ENCODE data around the gene AGMAT. TPM values are rescaled to one million over a fixed set of nuclear protein-coding genes. Genes with fewer than 3 reads are reported as not detected.

AGMAT gene
- total and polyA plus RNA-seq, 2 of the 13 experiments (the other 11 are each of a cell fraction or from before 2014, with no cell fraction given) = 59.1 to 174 TPM

DNA sequence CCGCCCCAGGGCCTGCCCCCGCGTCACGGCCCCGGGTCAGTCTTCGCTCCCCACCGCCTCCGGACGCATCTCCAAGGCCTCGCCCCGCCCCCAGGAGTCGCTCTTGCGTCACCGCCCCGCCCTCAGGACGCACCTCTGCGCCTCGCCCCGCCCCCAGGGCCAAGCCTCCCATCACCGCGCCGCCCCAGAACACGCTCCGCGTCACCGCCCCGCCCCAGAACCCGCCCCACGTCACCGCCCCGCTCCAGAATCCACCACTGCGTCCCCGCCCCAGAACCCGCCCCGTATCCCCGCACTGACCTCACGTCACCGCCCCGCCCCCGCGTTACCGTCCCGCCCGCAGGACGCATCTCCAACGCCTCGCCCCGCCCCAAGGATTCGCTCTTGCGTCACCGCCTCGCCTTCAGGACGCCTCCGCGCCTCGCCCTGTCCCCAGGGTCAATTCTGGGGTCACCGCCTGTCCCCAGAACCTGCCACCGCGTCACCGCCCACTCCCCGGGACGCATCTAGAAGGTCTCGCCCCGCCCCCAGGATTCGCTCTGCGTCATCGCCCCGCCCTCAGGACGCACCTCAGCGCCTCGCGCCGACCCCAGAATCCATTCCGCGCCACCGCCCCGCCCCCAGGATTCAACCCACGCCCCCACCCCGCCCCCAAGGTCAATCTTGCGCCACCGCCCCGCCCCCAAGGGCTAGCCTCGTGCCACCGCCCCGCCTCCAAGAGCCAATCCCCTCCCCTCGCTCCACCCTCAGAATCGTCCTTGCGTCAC lies 60.4 kb downstream of the AGMAT start (continued):
- no peak for TF ChIP-seq SNRNP70 (IDR thresholded peaks at IDR 0.05; ENCODE audit: low read depth, low read length)
- TF ChIP-seq FOSL2 (CRISPR knock-in tag; IDR thresholded peaks at IDR 0.05) = peak; percentile 3; the same call in 1 of the 2 replicates
- peak; percentile 89 for TF ChIP-seq CREB1 (IDR thresholded peaks at IDR 0.05)
- TF ChIP-seq CREB1 (CRISPR knock-in tag; IDR thresholded peaks at IDR 0.05) = peak; percentile 87
- TF ChIP-seq ZNF264 (CRISPR knock-in tag; IDR thresholded peaks at IDR 0.05) = no peak
- no peak for TF ChIP-seq FOXK1 (CRISPR knock-in tag; IDR thresholded peaks at IDR 0.05; ENCODE audit: borderline replicate concordance, low read depth)
- no peak for TF ChIP-seq ZFYVE20 (CRISPR knock-in tag; IDR thresholded peaks at IDR 0.05; ENCODE audit: borderline replicate concordance, low read depth)
- TF ChIP-seq ISL2 (CRISPR knock-in tag; IDR thresholded peaks at IDR 0.05) = no peak
- TF ChIP-seq, protein P1, sequence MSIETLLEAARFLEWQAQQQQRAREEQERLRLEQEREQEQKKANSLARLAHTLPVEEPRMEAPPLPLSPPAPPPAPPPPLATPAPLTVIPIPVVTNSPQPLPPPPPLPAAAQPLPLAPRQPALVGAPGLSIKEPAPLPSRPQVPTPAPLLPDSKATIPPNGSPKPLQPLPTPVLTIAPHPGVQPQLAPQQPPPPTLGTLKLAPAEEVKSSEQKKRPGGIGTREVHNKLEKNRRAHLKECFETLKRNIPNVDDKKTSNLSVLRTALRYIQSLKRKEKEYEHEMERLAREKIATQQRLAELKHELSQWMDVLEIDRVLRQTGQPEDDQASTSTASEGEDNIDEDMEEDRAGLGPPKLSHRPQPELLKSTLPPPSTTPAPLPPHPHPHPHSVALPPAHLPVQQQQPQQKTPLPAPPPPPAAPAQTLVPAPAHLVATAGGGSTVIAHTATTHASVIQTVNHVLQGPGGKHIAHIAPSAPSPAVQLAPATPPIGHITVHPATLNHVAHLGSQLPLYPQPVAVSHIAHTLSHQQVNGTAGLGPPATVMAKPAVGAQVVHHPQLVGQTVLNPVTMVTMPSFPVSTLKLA (IDR thresholded peaks at IDR 0.05) = no peak
- peak; percentile 90 for TF ChIP-seq GMEB1 (CRISPR knock-in tag; IDR thresholded peaks at IDR 0.05; ENCODE audit: borderline replicate concordance)
- TF ChIP-seq PBX3 (CRISPR knock-in tag; IDR thresholded peaks at IDR 0.05; ENCODE audit: borderline replicate concordance) = no peak
- TF ChIP-seq ZNF326 (CRISPR knock-in tag; IDR thresholded peaks at IDR 0.05; ENCODE audit: borderline replicate concordance) = no peak
- peak; percentile 68 for TF ChIP-seq RBFOX2 (IDR thresholded peaks at IDR 0.05; ENCODE audit: low read depth, low read length)
- no peak for TF ChIP-seq NFKB2 (CRISPR knock-in tag; IDR thresholded peaks at IDR 0.05; ENCODE audit: borderline replicate concordance)
- TF ChIP-seq DNMT1 (CRISPR knock-in tag; IDR thresholded peaks at IDR 0.05) = no peak
- no peak for TF ChIP-seq CHD4 (IDR thresholded peaks at IDR 0.05; ENCODE audit: borderline replicate concordance, low read length)
- TF ChIP-seq ZNF615 (CRISPR knock-in tag; IDR thresholded peaks at IDR 0.05; ENCODE audit: borderline replicate concordance) = no peak
- TF ChIP-seq, protein P2, sequence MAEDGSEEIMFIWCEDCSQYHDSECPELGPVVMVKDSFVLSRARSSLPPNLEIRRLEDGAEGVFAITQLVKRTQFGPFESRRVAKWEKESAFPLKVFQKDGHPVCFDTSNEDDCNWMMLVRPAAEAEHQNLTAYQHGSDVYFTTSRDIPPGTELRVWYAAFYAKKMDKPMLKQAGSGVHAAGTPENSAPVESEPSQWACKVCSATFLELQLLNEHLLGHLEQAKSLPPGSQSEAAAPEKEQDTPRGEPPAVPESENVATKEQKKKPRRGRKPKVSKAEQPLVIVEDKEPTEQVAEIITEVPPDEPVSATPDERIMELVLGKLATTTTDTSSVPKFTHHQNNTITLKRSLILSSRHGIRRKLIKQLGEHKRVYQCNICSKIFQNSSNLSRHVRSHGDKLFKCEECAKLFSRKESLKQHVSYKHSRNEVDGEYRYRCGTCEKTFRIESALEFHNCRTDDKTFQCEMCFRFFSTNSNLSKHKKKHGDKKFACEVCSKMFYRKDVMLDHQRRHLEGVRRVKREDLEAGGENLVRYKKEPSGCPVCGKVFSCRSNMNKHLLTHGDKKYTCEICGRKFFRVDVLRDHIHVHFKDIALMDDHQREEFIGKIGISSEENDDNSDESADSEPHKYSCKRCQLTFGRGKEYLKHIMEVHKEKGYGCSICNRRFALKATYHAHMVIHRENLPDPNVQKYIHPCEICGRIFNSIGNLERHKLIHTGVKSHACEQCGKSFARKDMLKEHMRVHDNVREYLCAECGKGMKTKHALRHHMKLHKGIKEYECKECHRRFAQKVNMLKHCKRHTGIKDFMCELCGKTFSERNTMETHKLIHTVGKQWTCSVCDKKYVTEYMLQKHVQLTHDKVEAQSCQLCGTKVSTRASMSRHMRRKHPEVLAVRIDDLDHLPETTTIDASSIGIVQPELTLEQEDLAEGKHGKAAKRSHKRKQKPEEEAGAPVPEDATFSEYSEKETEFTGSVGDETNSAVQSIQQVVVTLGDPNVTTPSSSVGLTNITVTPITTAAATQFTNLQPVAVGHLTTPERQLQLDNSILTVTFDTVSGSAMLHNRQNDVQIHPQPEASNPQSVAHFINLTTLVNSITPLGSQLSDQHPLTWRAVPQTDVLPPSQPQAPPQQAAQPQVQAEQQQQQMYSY (CRISPR knock-in tag; IDR thresholded peaks at IDR 0.05) = no peak
- TF ChIP-seq MEIS1 (CRISPR knock-in tag; IDR thresholded peaks at IDR 0.05; ENCODE audit: borderline replicate concordance) = 0 out of 2 replicates have a peak, but pooled peaks have one; percentile 47
- TF ChIP-seq ZMYM4 (CRISPR knock-in tag; IDR thresholded peaks at IDR 0.05) = 0 out of 2 replicates have a peak, but pooled peaks have one; percentile 37
